HG03039 (cell line): ENCODE data around the gene NECAP2.
"Not testable (repeated sequence)": the region's sequence is repeated elsewhere in the genome, so short reads cannot be mapped to it uniquely, and the experiment has no call there.

Source experiments
- ATAC-seq: cut with Tn5 transposase; IDR thresholded peaks from one replicate; pipeline ENCODE4 v1.9.1; 2021; ENCODE audit warnings: mild to moderate bottlenecking, moderate library complexity; ENCODE audit not compliant: unreplicated experiment

NECAP2 gene

DNA sequence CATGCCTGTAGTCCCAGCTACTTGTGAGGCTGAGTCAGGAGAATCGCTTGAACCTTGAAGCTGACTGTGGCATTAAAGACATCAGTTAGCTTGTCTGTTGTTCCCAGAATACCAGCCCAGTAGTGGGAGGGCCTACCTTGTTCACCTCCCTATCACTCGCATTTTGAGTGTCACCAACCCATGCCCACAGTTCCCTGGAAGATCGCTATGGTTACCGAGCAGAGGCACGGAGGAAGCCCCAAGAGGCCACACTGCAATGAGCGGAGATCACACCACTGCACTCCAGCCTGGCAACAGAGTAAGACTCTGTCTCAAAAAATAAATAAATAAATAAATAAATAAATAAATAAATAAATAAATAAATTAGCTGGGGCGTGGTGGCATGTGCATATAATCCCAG is 52.4 kb downstream of the NECAP2 start:
- ATAC-seq: not testable (repeated sequence)

GRCh38 chr1:16493731-16494130 is 53.2 kb downstream of the NECAP2 start:
- ATAC-seq: not testable (repeated sequence)

GRCh38 chr1:16497474-16497904 is 57.0 kb downstream of the NECAP2 start:
- not testable (repeated sequence) for ATAC-seq

- ATAC-seq: not testable (repeated sequence)
Observed at GRCh38 chr1:16498047-16498446, 57.5 kb downstream of the NECAP2 start.

GRCh38 chr1:16498573-16499413 is 58.3 kb downstream of the NECAP2 start:
- ATAC-seq: peak; percentile 79

- not testable (repeated sequence) for ATAC-seq
Observed at GRCh38 chr1:16500466-16500865, 59.9 kb downstream of the NECAP2 start.

- not testable (repeated sequence) for ATAC-seq
Observed at GRCh38 chr1:16500975-16501374, 60.5 kb downstream of the NECAP2 start.

DNA sequence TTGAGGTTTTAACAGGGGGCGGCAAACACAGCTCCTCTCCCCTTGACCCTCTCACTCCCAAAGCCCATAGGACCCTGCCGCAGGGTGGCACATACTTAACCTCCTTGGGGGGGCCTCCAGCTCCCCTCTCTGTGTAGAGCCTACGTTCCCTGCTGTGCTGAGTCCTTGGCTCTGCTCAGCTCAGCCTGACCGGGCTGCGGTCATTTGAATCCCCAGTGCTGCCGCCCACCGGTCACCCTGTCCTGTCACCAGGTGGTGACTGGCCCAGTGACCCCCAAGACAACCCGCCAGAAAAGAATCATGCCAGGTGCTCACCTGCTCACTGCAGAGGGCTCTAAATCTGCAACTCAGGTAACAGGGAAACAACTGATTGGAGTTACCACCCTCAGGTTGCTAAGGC is 60.9 kb downstream of the NECAP2 start:
- not testable (repeated sequence) for ATAC-seq

DNA sequence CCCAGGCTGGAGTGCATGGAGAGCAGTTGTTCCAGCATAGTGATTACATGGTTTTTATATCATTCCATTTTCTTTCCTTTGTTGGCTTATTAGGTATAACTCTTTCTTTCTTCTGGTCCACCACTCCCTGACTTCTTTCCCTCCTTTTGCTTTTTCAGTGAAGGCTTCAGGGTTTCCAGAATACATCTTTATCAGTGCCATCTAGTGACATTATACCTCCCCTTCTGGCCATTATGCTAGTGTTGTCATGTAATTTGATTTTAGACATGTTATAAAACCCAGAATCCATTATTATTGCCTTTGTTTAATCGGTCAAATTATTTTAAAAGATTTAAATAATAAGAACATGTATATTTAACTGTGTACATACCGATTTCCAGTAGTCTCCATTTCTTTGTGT is 63.0 kb downstream of the NECAP2 start:
- no peak for ATAC-seq

- ATAC-seq: not testable (repeated sequence)
Observed at GRCh38 chr1:16505870-16506269, 65.3 kb downstream of the NECAP2 start.

- ATAC-seq: not testable (repeated sequence)
Observed at GRCh38 chr1:16506364-16507136, 66.0 kb downstream of the NECAP2 start.

- not testable (repeated sequence) for ATAC-seq
Observed at GRCh38 chr1:16508861-16509445, 68.4 kb downstream of the NECAP2 start.
